Activated B cell treated with CpG ODN at 0.5 μM for 24 hours (primary cell): ENCODE results near the gene DIP2C. TPM values are rescaled to one million over a fixed set of nuclear protein-coding genes. Genes with fewer than 3 reads are reported as not detected.

Experiments used
- ATAC-seq: fragments of 200-7000 bp; cut with Tn5 transposase; one replicate; pipeline ENCODE4 v1.10.0; 2021; ENCODE audit warnings: low read depth, mild to moderate bottlenecking, moderate library complexity
- CTCF ChIA-PET: fragments of 350-600 bp; sonication (Branson Sonifier 250); formaldehyde crosslinking; loops from one replicate; lab custom pipeline; 2021; ENCODE audit warnings: antibody characterized with exemption; lab: Charles Lee
- POLR2A ChIA-PET: fragments of 350-600 bp; sonication (Branson Sonifier 250); formaldehyde crosslinking; loops from one replicate; lab custom pipeline; 2021; ENCODE audit warnings: antibody characterized with exemption; lab: Charles Lee
- DNase-seq: peaks from one replicate; pipeline ENCODE4 v3.0.0; 2022
- H3K27ac Mint-ChIP-seq: one replicate; pipeline ENCODE4 v1.8.0; 2020; ENCODE audit warnings: mixed read lengths
- H3K27me3 Mint-ChIP-seq: one replicate; pipeline ENCODE4 v1.8.0; 2021; ENCODE audit warnings: mixed read lengths
- H3K36me3 Mint-ChIP-seq: one replicate; pipeline ENCODE4 v1.8.0; 2021; ENCODE audit warnings: low read depth, mixed read lengths
- H3K4me1 Mint-ChIP-seq: one replicate; pipeline ENCODE4 v1.8.0; 2021; ENCODE audit warnings: mixed read lengths
- H3K4me3 Mint-ChIP-seq: one replicate; pipeline ENCODE4 v1.8.0; 2020; ENCODE audit warnings: mild to moderate bottlenecking, mixed read lengths
- H3K9me3 Mint-ChIP-seq: one replicate; pipeline ENCODE4 v1.8.0; 2020; ENCODE audit warnings: mixed read lengths
- intact Hi-C: fragments of 100-400 bp; cut with micrococcal nuclease; formaldehyde crosslinking; loops from one replicate; pipeline ENCODE4 v1.15.1; 2024
- total RNA-seq: library from RNA; stranded (reverse); gene quantifications from 2 replicates; pipeline ENCODE4 v1.2.3, GENCODE V29; 2022
- TF ChIP-seq, protein P1 (sequence below): fragments of 200-600 bp; IDR thresholded peaks from one replicate; pipeline ENCODE4 v1.8.0; 2022; ENCODE audit warnings: antibody characterized with exemption, mild to moderate bottlenecking

The DIP2C gene
- total RNA-seq, 1 donor from 2014 or later = 0.49 TPM

DNA sequence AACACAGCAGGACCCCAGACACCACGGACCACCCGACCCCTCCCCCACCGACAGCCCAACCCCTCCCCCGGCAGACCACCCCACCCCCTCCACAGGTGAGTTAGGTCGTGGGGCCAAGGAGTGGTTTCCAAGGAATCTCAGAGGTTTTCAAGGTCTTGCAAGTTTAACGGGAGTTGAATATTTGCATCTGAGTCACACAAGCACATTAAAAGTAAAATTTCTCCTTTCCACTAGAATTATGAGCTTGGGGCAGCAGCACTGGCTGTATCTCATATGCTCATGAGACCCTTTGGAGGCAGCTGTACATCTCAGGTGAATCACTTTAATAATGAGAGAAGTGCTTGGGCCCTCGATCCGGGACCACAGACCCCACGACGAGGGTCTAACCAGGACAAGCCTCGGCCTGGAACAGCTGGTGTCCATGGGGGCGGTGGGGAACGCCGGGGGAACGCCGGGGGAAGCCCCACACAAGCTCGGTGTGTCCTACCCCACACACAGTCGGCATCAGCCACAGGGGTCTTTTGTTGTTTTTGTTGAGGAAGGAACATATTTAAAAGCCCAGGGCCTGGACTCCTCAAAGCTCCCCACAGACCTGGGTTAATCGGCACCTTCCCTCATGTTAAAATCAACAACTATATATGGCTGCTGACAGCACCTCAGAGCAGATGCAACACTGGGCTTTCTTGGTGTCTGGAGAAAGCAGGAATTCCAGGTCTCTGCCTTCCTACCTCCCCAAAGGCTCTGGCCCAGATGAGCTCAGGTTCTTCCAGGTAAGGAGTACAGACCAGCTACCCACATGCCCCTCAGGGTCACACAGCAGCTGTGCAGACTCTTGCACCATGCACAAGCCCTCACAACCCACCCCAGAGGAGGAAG is 130.3 kb downstream of the DIP2C start:
- no peaks in the 10 kb centered on the region for H3K36me3 Mint-ChIP-seq
- peaks cover 9% of the 10 kb centered on the region for H3K9me3 Mint-ChIP-seq
- CTCF ChIA-PET = no interaction called here
- no peak overlapping the region for H3K4me3 Mint-ChIP-seq
- TF ChIP-seq, protein P1, sequence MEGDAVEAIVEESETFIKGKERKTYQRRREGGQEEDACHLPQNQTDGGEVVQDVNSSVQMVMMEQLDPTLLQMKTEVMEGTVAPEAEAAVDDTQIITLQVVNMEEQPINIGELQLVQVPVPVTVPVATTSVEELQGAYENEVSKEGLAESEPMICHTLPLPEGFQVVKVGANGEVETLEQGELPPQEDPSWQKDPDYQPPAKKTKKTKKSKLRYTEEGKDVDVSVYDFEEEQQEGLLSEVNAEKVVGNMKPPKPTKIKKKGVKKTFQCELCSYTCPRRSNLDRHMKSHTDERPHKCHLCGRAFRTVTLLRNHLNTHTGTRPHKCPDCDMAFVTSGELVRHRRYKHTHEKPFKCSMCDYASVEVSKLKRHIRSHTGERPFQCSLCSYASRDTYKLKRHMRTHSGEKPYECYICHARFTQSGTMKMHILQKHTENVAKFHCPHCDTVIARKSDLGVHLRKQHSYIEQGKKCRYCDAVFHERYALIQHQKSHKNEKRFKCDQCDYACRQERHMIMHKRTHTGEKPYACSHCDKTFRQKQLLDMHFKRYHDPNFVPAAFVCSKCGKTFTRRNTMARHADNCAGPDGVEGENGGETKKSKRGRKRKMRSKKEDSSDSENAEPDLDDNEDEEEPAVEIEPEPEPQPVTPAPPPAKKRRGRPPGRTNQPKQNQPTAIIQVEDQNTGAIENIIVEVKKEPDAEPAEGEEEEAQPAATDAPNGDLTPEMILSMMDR = no peak
- H3K4me1 Mint-ChIP-seq = no peaks in the 10 kb centered on the region
- ATAC-seq = no peak
- intact Hi-C loops = no loop called here
- H3K27ac Mint-ChIP-seq = no peak overlapping the region
- H3K27me3 Mint-ChIP-seq = peaks cover 17% of the 10 kb centered on the region
- POLR2A ChIA-PET = no interaction called here
- DNase-seq = no peak

DNA sequence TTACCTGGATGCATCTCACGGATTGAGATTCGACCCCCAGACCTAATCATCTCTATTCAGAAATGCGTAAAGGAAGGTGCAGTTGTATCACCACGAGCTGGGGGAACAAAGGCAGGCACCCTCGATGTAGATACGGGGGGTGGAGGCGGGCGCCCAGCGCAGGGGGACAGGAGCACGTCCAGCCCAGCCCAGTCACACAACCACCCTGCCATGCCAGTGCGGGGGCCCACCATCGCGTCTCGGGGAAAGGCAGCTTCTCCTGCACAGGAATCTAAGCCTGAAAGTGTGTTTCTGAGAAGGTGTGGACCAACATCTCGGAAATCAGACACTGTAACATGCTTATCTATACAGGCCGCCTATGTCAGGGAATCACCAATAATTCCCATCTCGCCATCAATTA is 131.1 kb downstream of the DIP2C start:
- ChIA-PET POLR2A (no interaction called here), CTCF (no interaction called here)
- intact Hi-C loops = no loop called here
- H3K36me3 Mint-ChIP-seq = no peaks in the 10 kb centered on the region
- H3K4me3 Mint-ChIP-seq = no peak overlapping the region
- H3K27me3 Mint-ChIP-seq = peaks cover 17% of the 10 kb centered on the region
- H3K27ac Mint-ChIP-seq = no peak overlapping the region
- TF ChIP-seq, protein P1 = no peak
- ATAC-seq (no peak), DNase-seq (no peak)
- H3K4me1 Mint-ChIP-seq = no peaks in the 10 kb centered on the region
- H3K9me3 Mint-ChIP-seq = peaks cover 4% of the 10 kb centered on the region

DNA sequence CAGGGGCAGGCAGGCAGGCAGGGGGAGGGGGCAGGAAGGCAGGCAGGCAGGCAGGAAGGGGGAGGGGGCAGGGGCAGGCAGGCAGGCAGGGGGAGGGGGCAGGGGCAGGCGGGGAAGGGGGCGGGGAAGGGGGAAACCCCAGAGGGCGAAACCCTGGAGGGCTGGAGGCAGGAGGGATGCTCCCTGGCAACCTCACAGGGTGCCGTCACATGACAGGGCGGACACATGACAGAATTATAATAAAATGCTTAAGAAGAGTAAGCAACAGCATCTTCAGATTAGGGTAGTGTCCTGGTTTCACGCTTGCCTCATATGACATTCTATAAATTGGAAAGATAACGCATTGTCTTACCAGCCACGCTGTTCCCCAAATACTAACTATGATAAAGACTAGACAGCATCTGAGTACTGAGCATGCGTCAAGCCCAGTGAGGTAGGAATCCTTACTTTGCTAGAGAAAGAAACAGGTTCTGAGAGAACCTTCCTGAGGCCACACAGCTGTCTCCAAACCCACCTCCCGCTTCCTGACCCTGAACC is 131.6 kb downstream of the DIP2C start:
- Mint-ChIP-seq H3K36me3 (no peaks in the 10 kb centered on the region), H3K4me1 (no peaks in the 10 kb centered on the region), H3K9me3 (no peaks in the 10 kb centered on the region), H3K27ac (no peak overlapping the region), H3K4me3 (no peak overlapping the region), H3K27me3 (peaks cover 17% of the 10 kb centered on the region)
- no peak for ATAC-seq
- DNase-seq = no peak
- ChIA-PET CTCF (no interaction called here), POLR2A (no interaction called here)
- TF ChIP-seq, protein P1 = no peak
- intact Hi-C loops = no loop called here

DNA sequence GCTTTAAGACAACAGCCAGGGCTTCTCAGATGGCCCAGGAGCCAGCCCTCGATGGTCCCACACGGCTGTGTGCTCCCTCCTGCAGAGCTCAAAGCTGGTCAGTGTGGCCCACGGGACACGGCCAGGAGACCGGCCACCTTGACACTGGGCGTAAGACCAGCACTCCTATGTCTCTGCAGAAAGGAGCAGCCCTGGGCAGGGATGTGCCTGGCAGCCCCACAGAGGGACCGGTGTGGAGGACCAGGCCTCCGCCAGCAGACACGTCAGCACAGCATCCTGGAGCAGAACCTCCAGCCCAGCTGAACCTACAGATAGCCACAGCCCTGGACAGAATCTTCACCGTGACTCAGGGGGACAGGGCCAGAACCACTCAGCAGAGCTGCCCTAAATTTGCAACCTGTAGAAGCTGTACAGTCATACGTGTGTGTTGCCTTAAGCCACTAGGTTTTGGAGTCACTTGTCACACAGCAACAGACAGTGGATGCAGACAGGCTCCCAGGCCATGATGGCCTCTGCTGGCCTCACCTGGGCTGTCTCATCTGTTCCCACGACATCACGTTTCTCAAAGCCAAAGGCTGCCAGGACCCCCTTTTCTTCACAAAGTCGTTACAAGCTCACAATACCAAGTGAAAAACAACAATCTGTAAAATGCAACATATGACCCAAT is 132.4 kb downstream of the DIP2C start:
- Mint-ChIP-seq H3K9me3 (no peaks in the 10 kb centered on the region), H3K36me3 (no peaks in the 10 kb centered on the region), H3K27me3 (peaks cover 17% of the 10 kb centered on the region), H3K4me3 (no peak overlapping the region), H3K4me1 (no peaks in the 10 kb centered on the region), H3K27ac (no peak overlapping the region)
- TF ChIP-seq, protein P1 = no peak
- CTCF ChIA-PET = no interaction called here
- POLR2A ChIA-PET = no interaction called here
- DNase-seq (no peak), ATAC-seq (no peak)
- intact Hi-C loops = no loop called here

DNA sequence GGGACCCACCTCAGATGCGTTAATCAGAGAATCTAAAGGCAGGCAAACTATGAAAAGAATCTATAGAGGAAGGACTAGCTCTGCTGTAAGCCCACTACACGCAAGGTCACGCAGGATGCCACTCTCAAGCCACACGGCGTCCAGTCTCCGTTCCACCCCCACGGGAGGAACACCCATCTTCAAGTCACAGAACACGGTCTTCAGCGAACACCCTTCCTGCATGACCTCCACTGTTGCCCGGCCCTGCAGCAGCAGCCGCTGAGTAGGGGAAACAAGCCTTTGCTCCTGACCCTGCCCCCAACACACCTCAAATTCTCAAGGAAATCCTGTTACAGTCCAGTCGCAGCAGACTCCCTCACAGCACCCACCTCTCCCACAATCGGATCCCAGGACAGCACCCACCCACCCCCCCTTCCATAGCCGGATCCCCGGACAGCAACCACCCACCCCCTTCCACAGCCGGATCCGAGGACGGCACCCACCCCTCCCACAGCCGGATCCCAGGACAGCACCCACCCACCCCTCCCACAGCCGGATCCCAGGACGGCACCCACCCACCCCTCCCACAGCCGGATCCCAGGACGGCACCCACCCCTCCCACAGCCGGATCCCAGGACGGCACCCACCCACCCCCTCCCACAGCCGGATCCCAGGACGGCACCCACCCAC is 133.7 kb downstream of the DIP2C start:
- Mint-ChIP-seq H3K4me1 (no peaks in the 10 kb centered on the region), H3K4me3 (no peak overlapping the region), H3K36me3 (no peaks in the 10 kb centered on the region), H3K27me3 (peaks cover 20% of the 10 kb centered on the region), H3K9me3 (no peaks in the 10 kb centered on the region), H3K27ac (no peak overlapping the region)
- ChIA-PET POLR2A (no interaction called here), CTCF (no interaction called here)
- TF ChIP-seq, protein P1 = no peak
- intact Hi-C loops = no loop called here
- no peak for DNase-seq
- no peak for ATAC-seq
